H1 (cell line): Measurements from ENCODE around the gene PDGFA. TPM values are rescaled to one million over a fixed set of nuclear protein-coding genes. Genes with fewer than 3 reads are reported as not detected.

Experiments
- CTCF ChIA-PET: fragments of 300-600 bp; sonication (Branson Sonifier 250); formaldehyde crosslinking; loops from one replicate; lab custom pipeline; 2021; ENCODE audit not compliant: partially characterized antibody; lab: Charles Lee
- POLR2A ChIA-PET: fragments of 300-600 bp; sonication (Branson Sonifier 250); formaldehyde crosslinking; loops from one replicate; lab custom pipeline; 2021; ENCODE audit warnings: inconsistent platforms; ENCODE audit not compliant: partially characterized antibody; lab: Charles Lee
- DNase-seq, 2 experiments: peaks; one replicate each; pipeline versions ENCODE4 v3.0.0 to v3.0.0-alpha.2; 2010 to 2022; ENCODE audit warnings: low spot score in 2 of 2, low read depth in 1 of 2, mixed read lengths in 1 of 2
- FAIRE-seq: peaks from 2 replicates; lab custom pipeline; 2011; peaks lifted over from hg19 to GRCh38; lab: Jason Lieb, UNC
- H2AFZ ChIP-seq: 2 replicates; pipeline ENCODE4 v1.8.1; 2012; ENCODE audit warnings: low read length, inconsistent platforms
- H2AK5ac ChIP-seq: 2 replicates; pipeline ENCODE4 v1.6.1; 2013; ENCODE audit warnings: low read depth, low read length
- H2BK120ac ChIP-seq: replicated peaks from 2 replicates; pipeline ENCODE3; 2013; ENCODE audit warnings: low read depth, low read length, inconsistent platforms
- H2BK12ac ChIP-seq: 2 replicates; pipeline ENCODE4 v1.6.1; 2013; ENCODE audit warnings: low read depth, low read length
- H2BK15ac ChIP-seq: 2 replicates; pipeline ENCODE4 v1.6.1; 2013; ENCODE audit warnings: low read length
- H2BK20ac ChIP-seq: 2 replicates; pipeline ENCODE4 v1.6.1; 2013; ENCODE audit warnings: low read length
- H2BK5ac ChIP-seq: 2 replicates; pipeline ENCODE4 v1.6.1; 2013; ENCODE audit warnings: low read depth, low read length
- H3K14ac ChIP-seq: 2 replicates; pipeline ENCODE4 v1.6.1; 2013; ENCODE audit warnings: inconsistent platforms; ENCODE audit not compliant: insufficient read length
- H3K18ac ChIP-seq: 2 replicates; pipeline ENCODE4 v1.6.1; 2013; ENCODE audit warnings: low read length; ENCODE audit errors: extremely low read depth
- H3K23ac ChIP-seq: 2 replicates; pipeline ENCODE4 v1.6.1; 2013; ENCODE audit warnings: inconsistent platforms; ENCODE audit not compliant: insufficient read length
- H3K23me2 ChIP-seq: 2 replicates; pipeline ENCODE4 v1.6.1; 2013; ENCODE audit warnings: low read depth, low read length
- H3K27ac ChIP-seq: 2 replicates; pipeline ENCODE4 v1.6.1; 2011; ENCODE audit warnings: low read depth, low read length, inconsistent platforms
- H3K27me3 ChIP-seq, 4 experiments: replicated peaks in 1 of 4; 1 replicate in 1 of 4; 2 replicates in 3 of 4; pipeline versions ENCODE4 v1.6.1 to v1.8.1; 2011 to 2013; ENCODE audit warnings: low read length in 3 of 4, mild to moderate bottlenecking in 3 of 4, inconsistent platforms in 2 of 4, mixed read lengths in 2 of 4, moderate library complexity in 1 of 4; ENCODE audit not compliant: control insufficient read depth in 3 of 4, insufficient read depth in 3 of 4; ENCODE audit errors: extremely low read depth in 1 of 4
- H3K36me3 ChIP-seq, 4 experiments: 2 replicates each; pipeline versions ENCODE4 v1.6.1 to v1.8.1; 2011 to 2013; ENCODE audit warnings: mild to moderate bottlenecking in 4 of 4, low read length in 3 of 4, moderate library complexity in 2 of 4, control low read depth in 1 of 4, inconsistent platforms in 1 of 4; ENCODE audit not compliant: insufficient read depth in 4 of 4, control insufficient read depth in 2 of 4
- H3K4ac ChIP-seq: replicated peaks from 2 replicates; pipeline ENCODE3; 2013; ENCODE audit warnings: low read length, low read depth, mixed read lengths, inconsistent platforms; ENCODE audit not compliant: insufficient read length
- H3K4me1 ChIP-seq, 4 experiments: replicated peaks in 1 of 4; 1 replicate in 1 of 4; 2 replicates in 3 of 4; pipeline versions ENCODE4 v1.6.1 to v1.8.1; 2011 to 2013; ENCODE audit warnings: low read length in 3 of 4, inconsistent platforms in 2 of 4, mixed read lengths in 1 of 4; ENCODE audit not compliant: insufficient read depth in 4 of 4, control insufficient read depth in 3 of 4
- H3K4me2 ChIP-seq, 2 experiments: 2 replicates each; pipeline versions ENCODE4 v1.6.1 to v1.8.1; 2011 to 2013; ENCODE audit warnings: low read depth in 2 of 2, low read length in 2 of 2, control low read depth in 1 of 2, inconsistent platforms in 1 of 2, mild to moderate bottlenecking in 1 of 2; ENCODE audit not compliant: insufficient read depth in 1 of 2
- H3K4me3 ChIP-seq, 4 experiments: fragments of 200-600, 300-600 bp in 1 of 4; sonication (generic), shearing (Covaris generic), sonication (Bioruptor Twin) in 1 of 4; 2 replicates each; pipeline versions ENCODE4 v1.5.1 to v1.8.1; 2011 to 2016; ENCODE audit warnings: low read length in 4 of 4, low read depth in 3 of 4, control low read depth in 2 of 4, inconsistent platforms in 2 of 4, mild to moderate bottlenecking in 2 of 4, mixed read lengths in 1 of 4, moderate library complexity in 1 of 4; ENCODE audit not compliant: insufficient read depth in 2 of 4; ENCODE audit errors: extremely low read depth in 1 of 4
- H3K56ac ChIP-seq: replicated peaks from 2 replicates; pipeline ENCODE3; 2013; ENCODE audit warnings: low read depth, mild to moderate bottlenecking, mixed read lengths, low read length, inconsistent platforms; ENCODE audit not compliant: insufficient read length
- H3K79me1 ChIP-seq: 2 replicates; pipeline ENCODE4 v1.6.1; 2013; ENCODE audit warnings: low read depth, low read length, control low read depth
- H3K79me2 ChIP-seq, 2 experiments: 2 replicates each; pipeline versions ENCODE4 v1.6.1 to v1.8.1; 2012 to 2013; ENCODE audit warnings: low read length in 2 of 2, mild to moderate bottlenecking in 2 of 2, inconsistent platforms in 1 of 2; ENCODE audit not compliant: insufficient read depth in 2 of 2, control insufficient read depth in 1 of 2
- H3K9ac ChIP-seq, 4 experiments: replicated peaks in 1 of 4; 1 replicate in 1 of 4; 2 replicates in 3 of 4; pipeline versions ENCODE4 v1.6.1 to v1.8.1; 2011 to 2013; ENCODE audit warnings: low read depth in 3 of 4, low read length in 3 of 4, control low read depth in 2 of 4, mild to moderate bottlenecking in 2 of 4, moderate library complexity in 2 of 4, inconsistent platforms in 1 of 4; ENCODE audit errors: extremely low read depth in 1 of 4
- H3K9me3 ChIP-seq, 2 experiments: 2 replicates each; pipeline versions ENCODE4 v1.6.1 to v1.8.1; 2012 to 2013; ENCODE audit warnings: mild to moderate bottlenecking in 2 of 2, moderate library complexity in 2 of 2, control low read depth in 1 of 2, inconsistent platforms in 1 of 2, low read depth in 1 of 2, low read length in 1 of 2, mixed read lengths in 1 of 2; ENCODE audit not compliant: insufficient read depth in 2 of 2
- H4K20me1 ChIP-seq, 2 experiments: replicated peaks in 1 of 2; 2 replicates each; pipeline versions ENCODE3 to v1.8.1; 2011 to 2013; ENCODE audit warnings: inconsistent platforms in 2 of 2, low read length in 2 of 2, mild to moderate bottlenecking in 1 of 2; ENCODE audit not compliant: insufficient read depth in 2 of 2, control insufficient read depth in 1 of 2
- H4K5ac ChIP-seq: 2 replicates; pipeline ENCODE4 v1.6.1; 2013; ENCODE audit warnings: low read length, low read depth, mixed read lengths, inconsistent platforms; ENCODE audit not compliant: insufficient read length
- H4K8ac ChIP-seq: 2 replicates; pipeline ENCODE4 v1.8.0; 2013; ENCODE audit warnings: mild to moderate bottlenecking, moderate library complexity, low read length, inconsistent platforms; ENCODE audit not compliant: insufficient read depth; ENCODE audit errors: extremely low read depth
- H4K91ac ChIP-seq: replicated peaks from 2 replicates; pipeline ENCODE3; 2013; ENCODE audit warnings: low read length, mixed read lengths, inconsistent platforms; ENCODE audit not compliant: insufficient read length
- CHD1 ChIP-seq: IDR thresholded peaks from 2 replicates; pipeline ENCODE4 v1.6.1; 2012; ENCODE audit warnings: low read depth, low read length, improper control_type of control experiment
- WGBS, 2 experiments: shearing (Covaris generic) in 1 of 2; methylation state at CpG; one replicate each; pipeline versions ENCODE4 v1.1.6 to v1.1.7; 2013 to 2015; ENCODE audit warnings: low lambda C conversion rate in 2 of 2, mixed read lengths in 2 of 2, inconsistent platforms in 1 of 2, low coverage in 1 of 2, missing lambda C conversion rate in 1 of 2; ENCODE audit not compliant: insufficient replicate concordance in 2 of 2, insufficient coverage in 1 of 2, insufficient read length in 1 of 2; ENCODE audit errors: extremely low coverage in 1 of 2, missing lambda C conversion rate in 1 of 2; 5-methylcytosine and 5-hydroxymethylcytosine counted together
- polyA plus RNA-seq, 7 experiments: library from polyadenylated mRNA; depleted of rRNA in 3 of 7; stranded (reverse) in 5 of 7; unstranded in 2 of 7; fragments of >200 nt in 5 of 7; fragments of 200-250 nt in 2 of 7; gene quantifications; 1 replicate in 5 of 7; 2 replicates in 1 of 7; 4 replicates in 1 of 7; pipeline versions ENCODE4 v1.2.1 to v1.2.3, GENCODE V29; 2011 to 2013; ENCODE audit warnings: missing spikeins in 2 of 7, mixed read lengths in 2 of 7
- total RNA-seq: library from RNA; stranded (reverse); fragmentation: NEBNext Ultra II Directional; extraction: Animal tissue kit (Norgen Biotek cat#: 25700); gene quantifications from 2 replicates; pipeline ENCODE4 v1.2.1, GENCODE V29; 2021

Gene PDGFA
- total and polyA plus RNA-seq, 2 of the 8 experiments (the other 6 are each of a cell fraction or from before 2014, with no cell fraction given): 21.1 to 43.0 TPM

DNA sequence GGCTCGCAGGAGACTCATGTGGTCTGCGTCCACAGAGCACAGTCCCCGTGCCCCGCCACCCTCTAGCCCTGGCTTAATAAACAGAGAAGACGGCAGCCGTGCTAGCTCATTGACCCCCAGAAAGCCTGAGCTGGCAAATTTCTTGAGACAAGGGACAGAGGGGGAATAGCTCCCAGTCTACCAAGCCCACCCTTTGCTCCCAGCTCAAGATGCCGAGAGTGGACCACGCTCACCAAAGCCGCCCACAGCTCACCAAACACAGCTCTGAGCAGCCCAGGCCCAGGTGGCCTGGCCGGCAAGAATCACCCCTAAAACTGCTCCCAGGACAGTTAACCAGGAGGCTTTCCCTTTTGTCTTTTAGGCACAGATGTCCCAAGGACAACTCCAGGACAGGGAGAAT, 5.4 kb downstream of the PDGFA start:
- H2BK12ac ChIP-seq: peak overlapping the region; percentile 39; the same call in 1 of the 2 replicates
- 0 out of 2 replicates have a peak overlapping the region, but pooled peaks have one; percentile 46 for H2BK15ac ChIP-seq
- no peak overlapping the region for H4K91ac ChIP-seq
- peaks cover 6% of the 10 kb centered on the region; the same call in 1 of the 2 replicates for H3K23me2 ChIP-seq
- H3K27me3 ChIP-seq: peaks cover 0 to 3% (median 0%) of the 10 kb centered on the region in 4 experiments; a peak in 1 of 7 replicates
- no peak overlapping the region for H3K27ac ChIP-seq
- 82% methylated on average over 10 of the region's 10 CpGs; no CpG with 5 or more reads in 1 of the 2 experiments for WGBS, 2 experiments
- no peak overlapping the region for H3K23ac ChIP-seq
- H2BK5ac ChIP-seq: peak overlapping the region; percentile 12; the same call in 1 of the 2 replicates
- H3K79me2 ChIP-seq: peaks cover 0 to 58% of the 10 kb centered on the region in 2 experiments; a peak in 3 of 4 replicates
- no peak overlapping the region for H3K56ac ChIP-seq
- H3K36me3 ChIP-seq: peaks cover 0 to 13% (median 4%) of the 10 kb centered on the region in 4 experiments; a peak in 4 of 8 replicates
- H3K79me1 ChIP-seq: no peaks in the 10 kb centered on the region; the same call in 1 of the 2 replicates
- ChIA-PET CTCF (interaction anchor here (0.8 to 2.0 kb wide), 7 partner anchors 13 to 195 kb away, joined by 3 to 7 read pairs (median 3); no protein-coding TSS in a partner anchor), POLR2A (interaction anchor here (0.8 to 1.8 kb wide), 6 partner anchors 9 to 24 kb away, joined by 3 to 6 read pairs (median 4); no protein-coding TSS in a partner anchor)
- H4K5ac ChIP-seq: no peak overlapping the region
- H3K9ac ChIP-seq: no peak overlapping the region; a peak in 1 of 7 replicates
- peak overlapping the region; percentile 41 for H3K4ac ChIP-seq
- H4K8ac ChIP-seq: no peak overlapping the region; the same call in 1 of the 2 replicates
- H3K18ac ChIP-seq: peak overlapping the region; percentile 52; the same call in 1 of the 2 replicates
- FAIRE-seq: no peak
- no peak overlapping the region for H2AFZ ChIP-seq
- peaks cover 6 to 35% (median 15%) of the 10 kb centered on the region in 4 experiments for H3K4me1 ChIP-seq
- no peak overlapping the region for H2BK120ac ChIP-seq
- H3K14ac ChIP-seq: no peak overlapping the region
- no peak for DNase-seq
- no peak overlapping the region for H2BK20ac ChIP-seq
- H3K9me3 ChIP-seq: no peaks in the 10 kb centered on the region
- H2AK5ac ChIP-seq: peak overlapping the region; percentile 44; the same call in 1 of the 2 replicates
- 0 out of 8 replicates have a peak overlapping the region, but pooled peaks of 1 of the 4 experiments have one; percentile 98 for H3K4me3 ChIP-seq
- H3K4me2 ChIP-seq: peak overlapping the region in 1 of 2 experiments; percentile 66; a peak in 1 of 4 replicates
- H4K20me1 ChIP-seq: peaks cover 7 to 13% of the 10 kb centered on the region in 2 experiments
- no peak for TF ChIP-seq CHD1
